NCI-H345 (cell line): ENCODE data around the gene GNL3.
A peak's percentile ranks its signal among the peaks of the same experiment; 100 is the strongest.
"Not testable (repeated sequence)": the region's sequence is repeated elsewhere in the genome, so short reads cannot be mapped to it uniquely, and the experiment has no call there.

Experiments
- DNase-seq: peaks from one replicate; lab custom pipeline; 2025; lab: John Stamatoyannopoulos, UW

GNL3 gene, protein sequence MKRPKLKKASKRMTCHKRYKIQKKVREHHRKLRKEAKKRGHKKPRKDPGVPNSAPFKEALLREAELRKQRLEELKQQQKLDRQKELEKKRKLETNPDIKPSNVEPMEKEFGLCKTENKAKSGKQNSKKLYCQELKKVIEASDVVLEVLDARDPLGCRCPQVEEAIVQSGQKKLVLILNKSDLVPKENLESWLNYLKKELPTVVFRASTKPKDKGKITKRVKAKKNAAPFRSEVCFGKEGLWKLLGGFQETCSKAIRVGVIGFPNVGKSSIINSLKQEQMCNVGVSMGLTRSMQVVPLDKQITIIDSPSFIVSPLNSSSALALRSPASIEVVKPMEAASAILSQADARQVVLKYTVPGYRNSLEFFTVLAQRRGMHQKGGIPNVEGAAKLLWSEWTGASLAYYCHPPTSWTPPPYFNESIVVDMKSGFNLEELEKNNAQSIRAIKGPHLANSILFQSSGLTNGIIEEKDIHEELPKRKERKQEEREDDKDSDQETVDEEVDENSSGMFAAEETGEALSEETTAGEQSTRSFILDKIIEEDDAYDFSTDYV

GRCh38 chr3:52685709-52686691, at the start of gene GNL3, which contains the start of gene PBRM1:
TSS of gene GNL3 (plus strand) at chr3:52686032. CDS start at chr3:52686093, 61 bp downstream.
TSS of gene PBRM1 (minus strand) at chr3:52685913.
- peak; percentile 88 for DNase-seq

- no peak for DNase-seq
Observed at GRCh38 chr3:52636673-52637072, 49.2 kb upstream of the GNL3 start.

- no peak for DNase-seq
Observed at GRCh38 chr3:52645549-52645948, 40.3 kb upstream of the GNL3 start.

- DNase-seq, result no peak
Observed at GRCh38 chr3:52649461-52650210, 36.2 kb upstream of the GNL3 start.

DNA sequence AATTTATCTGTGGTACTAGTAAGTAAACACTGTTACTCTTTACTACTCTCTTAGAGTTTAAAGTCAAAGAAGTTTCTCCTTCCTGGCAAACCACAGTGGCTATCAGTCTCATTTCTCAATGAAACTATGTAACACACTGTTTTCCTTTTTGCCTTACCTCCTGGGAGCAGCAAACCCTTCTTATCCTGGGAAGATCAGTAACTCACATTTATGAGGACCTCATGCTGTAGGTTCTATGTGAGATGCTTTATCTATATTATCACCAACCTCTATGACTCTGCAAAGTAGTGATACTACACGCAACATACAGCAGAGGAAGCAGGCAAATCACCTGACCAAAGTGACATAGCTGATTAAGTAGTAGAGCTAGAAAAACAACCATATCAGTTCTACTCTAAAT, 35.4 kb upstream of the GNL3 start:
- no peak for DNase-seq

DNA sequence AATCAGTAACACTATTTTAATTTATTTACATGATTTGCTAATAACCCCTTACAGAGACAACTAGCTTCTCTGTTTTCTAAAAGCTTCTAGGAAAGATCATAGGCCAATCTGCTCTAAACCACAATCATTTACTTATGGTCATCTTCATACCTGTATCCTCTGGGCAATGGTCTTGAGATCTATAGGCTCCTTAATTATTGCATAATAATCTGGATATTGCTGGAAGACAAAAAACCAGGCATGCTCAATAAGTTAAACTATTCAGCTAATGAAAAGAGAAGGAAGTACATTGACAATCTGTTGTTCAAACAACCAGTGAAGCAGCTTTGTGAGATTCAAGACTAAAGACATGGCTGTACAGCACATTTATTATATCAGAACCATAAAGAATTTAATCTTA, 34.2 kb upstream of the GNL3 start:
- DNase-seq, result no peak

DNA sequence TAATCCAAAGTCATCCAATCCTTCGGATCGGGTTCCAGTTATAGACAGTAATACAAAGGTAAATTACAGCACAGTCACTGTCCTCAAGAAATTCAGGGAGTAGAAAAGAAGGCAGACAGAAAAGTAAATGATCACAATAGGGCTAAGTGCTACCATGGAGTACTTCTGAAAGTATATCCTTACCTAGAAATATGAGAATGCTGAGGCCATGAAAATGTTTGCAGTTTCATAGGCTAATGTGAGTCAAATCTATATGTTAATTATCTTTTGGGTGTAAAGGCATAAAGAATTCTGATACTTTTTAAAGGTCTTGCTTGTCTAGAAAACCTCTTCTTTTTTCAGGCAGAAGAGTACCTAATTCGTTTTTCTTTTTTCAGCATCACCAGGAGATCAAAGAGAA, 29.9 kb upstream of the GNL3 start:
- DNase-seq, result no peak

GRCh38 chr3:52660046-52660445, 25.8 kb upstream of the GNL3 start:
- DNase-seq, result no peak

DNA sequence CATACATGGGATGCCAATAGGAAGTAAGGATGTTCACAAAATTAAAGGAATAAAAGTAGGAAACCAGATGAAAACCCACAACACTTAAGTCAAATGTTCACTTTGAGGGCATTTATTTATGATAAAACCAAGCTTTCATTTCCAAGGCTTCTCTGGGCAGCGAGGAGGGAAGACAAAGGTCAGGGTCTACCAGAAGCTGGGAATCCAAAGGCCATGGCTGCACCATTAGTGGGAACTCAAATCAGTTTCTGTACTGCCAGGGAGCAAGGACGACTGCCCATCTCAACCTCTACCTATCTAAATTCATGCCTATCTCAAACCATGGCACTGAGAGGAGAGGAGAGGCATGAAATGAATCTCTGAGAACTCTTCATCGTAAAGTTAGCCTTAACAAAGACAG, 22.7 kb upstream of the GNL3 start:
- no peak for DNase-seq

DNA sequence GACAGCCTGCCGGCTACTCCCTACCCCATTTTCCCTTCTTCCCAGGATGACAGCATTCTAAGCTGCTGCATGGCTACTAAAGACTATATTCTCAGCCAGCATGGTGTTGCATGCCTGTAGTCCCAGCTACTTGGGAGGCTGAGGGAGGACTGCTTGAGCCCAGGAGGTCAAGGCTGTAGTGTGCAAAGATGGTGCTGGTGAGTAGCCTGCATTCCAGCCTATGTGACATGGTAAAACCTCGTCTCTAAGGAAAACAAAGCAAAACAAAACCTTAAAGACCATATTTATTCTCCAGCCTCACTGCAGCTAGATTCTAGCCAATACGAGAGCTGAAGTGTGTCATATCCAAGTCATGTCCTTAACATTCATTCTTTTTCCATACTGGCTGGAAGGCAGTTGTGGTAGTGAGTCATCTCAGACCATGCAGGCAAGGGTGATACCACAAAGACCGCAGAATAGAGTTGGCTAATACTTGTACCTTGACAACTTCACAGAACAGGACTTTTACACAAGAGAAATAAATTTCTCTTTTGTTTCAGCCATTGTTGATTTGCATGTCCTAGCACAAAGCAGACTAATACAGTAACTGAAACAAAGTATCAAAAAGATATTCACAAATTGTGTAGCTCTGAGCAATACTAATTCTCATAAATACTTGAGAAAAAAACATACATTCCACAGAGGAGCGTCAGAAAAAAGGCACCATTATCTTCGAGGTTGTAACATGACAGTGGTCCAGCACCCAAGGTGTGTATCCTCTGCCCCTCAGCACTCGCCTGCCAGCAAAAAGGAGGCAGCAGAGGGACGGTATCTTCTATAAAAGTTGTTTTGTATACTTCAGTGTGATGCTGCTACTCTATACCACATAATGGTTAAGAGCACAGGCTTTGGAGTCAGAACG, 15.0 kb upstream of the GNL3 start:
- no peak for DNase-seq

DNA sequence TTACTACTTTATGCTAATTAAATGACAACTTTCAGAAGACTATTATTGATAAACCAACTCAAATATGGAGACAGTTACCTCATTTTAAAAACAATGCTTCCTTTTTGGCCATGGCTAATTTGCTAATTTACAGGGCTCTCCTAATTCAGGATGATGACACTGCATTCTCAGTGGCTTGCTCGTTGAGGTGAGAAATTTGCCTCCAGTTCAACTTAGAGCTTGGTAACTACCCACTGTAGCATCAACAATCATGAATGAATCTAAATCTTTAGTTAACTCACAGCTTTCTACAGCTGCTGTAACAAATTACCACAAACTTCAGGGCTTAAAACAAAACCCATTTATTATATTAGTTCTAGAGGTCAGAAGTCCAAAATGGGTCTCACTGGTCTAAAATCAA, 14.2 kb upstream of the GNL3 start:
- DNase-seq, result no peak

DNA sequence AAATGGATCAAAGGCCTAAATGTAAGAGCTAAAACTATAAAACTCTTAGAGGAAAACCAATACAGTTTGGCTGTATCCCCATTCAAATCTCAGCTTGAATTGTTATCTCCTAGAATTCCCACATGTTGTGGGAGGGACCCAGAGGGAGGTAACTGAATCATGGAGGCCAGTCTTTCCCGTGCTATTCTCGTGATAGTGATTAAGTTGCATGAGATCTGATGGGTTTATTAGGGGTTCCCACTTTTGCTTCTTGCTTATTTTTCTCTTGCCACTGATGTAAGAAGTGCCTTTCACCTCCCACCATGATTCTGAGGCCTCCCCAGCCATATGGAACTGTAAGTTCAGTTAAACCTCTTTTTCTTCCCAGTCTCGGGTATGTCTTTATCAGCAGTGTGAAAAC, 9.6 kb upstream of the GNL3 start:
- DNase-seq, result not testable (repeated sequence)

DNA sequence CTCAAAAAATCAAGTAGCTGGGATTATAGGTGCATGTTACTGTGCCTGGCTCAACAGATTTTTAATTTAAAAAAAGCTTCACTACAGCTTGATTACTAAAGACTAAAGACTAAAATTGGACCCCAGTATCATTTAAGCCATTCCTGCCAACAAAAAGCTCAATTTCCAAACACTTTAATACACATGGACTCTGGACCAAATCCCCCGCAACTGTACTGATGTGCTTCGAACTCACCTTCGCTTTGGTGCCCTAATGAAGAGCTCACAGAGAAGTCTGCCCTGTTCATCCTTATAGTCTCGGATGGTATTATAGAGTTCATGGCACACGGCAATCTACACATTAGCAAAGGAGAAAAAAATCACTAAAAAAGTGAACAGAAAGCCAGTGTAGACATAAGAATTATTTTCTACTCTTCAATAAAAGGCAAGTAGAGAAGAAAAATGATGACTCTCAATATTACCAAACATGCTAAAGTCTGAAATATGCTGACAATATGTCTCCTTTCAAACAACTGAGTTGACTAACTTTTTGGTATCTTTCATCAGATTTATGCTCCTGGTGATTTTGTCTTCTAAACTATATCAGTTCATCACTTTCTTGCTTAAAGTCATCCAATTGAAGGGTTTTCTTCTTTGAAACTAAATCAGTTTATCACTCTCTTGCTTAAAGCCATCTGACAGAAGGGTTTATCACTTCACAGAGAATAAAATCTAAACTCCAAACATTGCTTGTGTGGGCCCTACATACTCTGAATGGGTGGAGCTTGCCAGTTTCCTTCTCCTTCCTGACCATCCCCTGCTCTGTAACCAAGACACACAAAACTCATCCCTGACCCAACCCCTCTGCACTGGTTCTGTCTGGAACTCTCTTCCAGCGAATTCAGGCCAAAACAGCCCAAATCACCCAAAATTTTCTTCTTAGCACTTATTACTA, 7.3 kb upstream of the GNL3 start:
- no peak for DNase-seq

GRCh38 chr3:52679199-52679538, 6.7 kb upstream of the GNL3 start:
- no peak for DNase-seq

- no peak for DNase-seq
Observed at GRCh38 chr3:52679811-52680210, 6.0 kb upstream of the GNL3 start.

DNA sequence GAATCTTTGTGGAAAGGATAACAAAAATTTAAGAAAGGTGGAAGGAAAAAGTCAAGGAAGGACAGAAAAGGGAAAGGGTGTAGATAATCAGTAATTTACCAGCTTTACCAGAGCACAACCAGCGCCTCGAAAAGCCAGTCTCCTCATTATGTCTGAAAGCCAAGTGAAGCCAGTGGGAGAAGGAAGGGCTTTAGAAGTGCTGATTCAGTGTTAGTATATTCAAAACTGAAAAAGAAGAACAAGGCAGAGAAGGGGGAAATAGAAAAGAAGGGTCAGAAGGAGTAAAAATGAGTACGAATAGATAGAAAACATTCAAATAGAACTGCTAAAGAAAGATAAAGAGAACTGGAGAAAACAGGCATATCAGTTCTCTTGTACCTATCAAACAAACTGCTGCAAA, 4.2 kb upstream of the GNL3 start:
- no peak for DNase-seq

- no peak for DNase-seq
Observed at GRCh38 chr3:52682016-52682415, 3.8 kb upstream of the GNL3 start.

- no peak for DNase-seq
Observed at GRCh38 chr3:52683611-52684010, 2.2 kb upstream of the GNL3 start.

- no peak for DNase-seq
Observed at GRCh38 chr3:52684184-52684583, 1.6 kb upstream of the GNL3 start.

DNA sequence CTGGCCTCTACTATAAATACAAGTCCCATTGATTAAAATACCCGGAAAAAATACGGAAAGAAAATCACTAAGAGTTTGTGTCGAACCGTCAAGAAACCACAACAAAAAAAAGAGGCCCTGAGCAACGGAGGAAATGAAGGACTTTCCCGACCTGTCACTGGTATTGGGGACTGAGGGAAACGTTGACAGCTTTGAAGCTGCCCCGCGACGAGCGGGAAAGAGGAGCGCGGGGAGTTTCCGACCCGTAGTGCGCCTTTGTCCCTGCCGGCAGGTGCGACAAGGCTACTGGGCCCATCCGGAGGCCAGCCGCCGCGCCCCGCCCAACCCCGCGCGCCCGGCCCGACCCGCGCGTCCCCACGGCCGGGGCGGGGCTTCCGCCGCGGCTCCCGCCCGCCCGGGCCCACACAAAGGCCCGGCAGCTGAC, 535 bp upstream of the GNL3 start:
- peak; percentile 82 for DNase-seq
